ENCODE results near the gene JAKMIP2. TPM values are rescaled to one million over a fixed set of nuclear protein-coding genes. Genes with fewer than 3 reads are reported as not detected.
A peak's percentile ranks its signal among the peaks of the same experiment; 100 is the strongest.

The JAKMIP2 gene
- total RNA-seq, 1 donor from 2014 or later, result not detected

DNA sequence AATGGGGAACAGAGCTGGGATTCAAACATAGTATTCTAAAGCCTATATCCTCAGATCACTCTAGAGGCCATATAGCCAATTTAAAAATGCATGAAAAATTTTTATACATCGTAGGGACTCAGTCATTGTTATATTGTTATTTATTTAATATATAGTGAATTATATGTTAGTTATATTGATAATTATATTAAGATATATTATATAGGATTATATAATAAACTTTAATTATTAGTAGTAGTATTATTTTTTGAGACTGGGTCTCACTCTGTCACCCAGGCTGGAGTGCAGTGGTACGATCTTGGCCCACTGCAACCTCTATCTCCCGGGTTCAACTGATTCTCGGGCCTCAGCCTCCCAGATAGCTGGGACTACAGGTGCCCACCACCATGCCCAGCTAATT lies 206.9 kb downstream of the JAKMIP2 start:
- TF ChIP-seq, protein P1, sequence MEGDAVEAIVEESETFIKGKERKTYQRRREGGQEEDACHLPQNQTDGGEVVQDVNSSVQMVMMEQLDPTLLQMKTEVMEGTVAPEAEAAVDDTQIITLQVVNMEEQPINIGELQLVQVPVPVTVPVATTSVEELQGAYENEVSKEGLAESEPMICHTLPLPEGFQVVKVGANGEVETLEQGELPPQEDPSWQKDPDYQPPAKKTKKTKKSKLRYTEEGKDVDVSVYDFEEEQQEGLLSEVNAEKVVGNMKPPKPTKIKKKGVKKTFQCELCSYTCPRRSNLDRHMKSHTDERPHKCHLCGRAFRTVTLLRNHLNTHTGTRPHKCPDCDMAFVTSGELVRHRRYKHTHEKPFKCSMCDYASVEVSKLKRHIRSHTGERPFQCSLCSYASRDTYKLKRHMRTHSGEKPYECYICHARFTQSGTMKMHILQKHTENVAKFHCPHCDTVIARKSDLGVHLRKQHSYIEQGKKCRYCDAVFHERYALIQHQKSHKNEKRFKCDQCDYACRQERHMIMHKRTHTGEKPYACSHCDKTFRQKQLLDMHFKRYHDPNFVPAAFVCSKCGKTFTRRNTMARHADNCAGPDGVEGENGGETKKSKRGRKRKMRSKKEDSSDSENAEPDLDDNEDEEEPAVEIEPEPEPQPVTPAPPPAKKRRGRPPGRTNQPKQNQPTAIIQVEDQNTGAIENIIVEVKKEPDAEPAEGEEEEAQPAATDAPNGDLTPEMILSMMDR (IDR thresholded peaks at IDR 0.05; ENCODE audit: insufficient read depth, low read length, severe bottlenecking), result no peak
- FAIRE-seq (no peak), DNase-seq (ENCODE audit: low read depth) (no peak)
- Histone ChIP-seq H3K4me3 (ENCODE audit: low read depth, low read length) (no peak overlapping the region), H3K27me3 (ENCODE audit: control insufficient read depth, insufficient read depth, low read length) (no peaks in the 10 kb centered on the region), H3K36me3 (ENCODE audit: control insufficient read depth, insufficient read depth, low read length) (no peaks in the 10 kb centered on the region)

DNA sequence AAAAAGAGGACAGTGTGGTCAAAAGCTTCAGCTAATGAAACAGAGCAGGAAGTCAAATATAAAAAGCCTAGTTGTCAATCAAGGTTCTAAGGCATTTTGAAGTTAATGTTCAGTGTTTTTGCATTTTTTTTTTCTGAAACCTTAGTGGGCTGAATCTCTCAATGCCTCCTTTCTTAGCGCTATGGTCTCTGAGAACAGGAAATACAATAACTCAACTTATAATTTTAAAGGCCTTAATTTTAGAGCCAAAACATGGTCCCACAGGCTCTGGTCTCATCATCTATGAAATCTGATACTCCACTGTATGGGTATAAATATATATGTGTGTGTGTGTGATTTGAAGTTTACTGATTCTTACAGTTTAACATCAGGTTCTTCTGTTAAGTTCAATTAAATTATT lies 209.3 kb downstream of the JAKMIP2 start:
- Histone ChIP-seq H3K27me3 (ENCODE audit: control insufficient read depth, insufficient read depth, low read length) (no peaks in the 10 kb centered on the region), H3K36me3 (ENCODE audit: control insufficient read depth, insufficient read depth, low read length) (no peaks in the 10 kb centered on the region), H3K4me3 (ENCODE audit: low read depth, low read length) (no peak overlapping the region)
- no peak for FAIRE-seq
- no peak for DNase-seq (ENCODE audit: low read depth)
- TF ChIP-seq, protein P1 (IDR thresholded peaks at IDR 0.05; ENCODE audit: insufficient read depth, low read length, severe bottlenecking), result no peak

DNA sequence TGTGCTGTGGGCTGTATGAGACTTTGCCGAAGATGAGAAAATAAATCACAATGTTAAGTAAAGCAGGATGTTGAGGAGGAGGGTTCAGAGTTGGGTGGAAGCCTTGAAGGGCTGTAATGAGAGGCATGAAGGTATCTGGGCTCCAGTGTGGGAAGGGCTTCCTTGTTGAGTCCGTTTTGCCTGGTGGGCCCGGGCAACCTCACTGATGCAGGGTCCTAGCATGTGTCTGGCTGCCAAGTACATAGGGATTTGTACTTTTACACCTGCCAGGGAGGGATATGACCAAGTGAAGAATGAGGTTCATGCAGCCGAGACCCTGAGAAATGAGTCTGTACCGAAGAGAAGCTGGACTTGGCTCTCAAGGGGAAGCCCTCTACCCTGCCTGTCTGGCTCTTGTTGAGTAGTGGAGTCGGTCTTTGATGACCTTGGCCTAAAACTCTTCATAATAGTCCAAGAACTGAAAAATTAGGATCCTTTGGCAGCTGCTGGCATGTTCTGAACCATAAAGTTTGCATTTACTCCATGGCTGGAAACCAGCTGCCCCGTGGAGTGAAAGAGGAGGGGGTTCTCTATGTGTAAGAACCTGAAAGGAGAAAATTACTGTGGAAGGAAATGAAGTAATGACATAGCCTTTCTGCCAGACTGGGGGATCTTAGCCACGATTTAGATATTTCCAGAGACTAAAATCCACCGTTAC lies 213.7 kb downstream of the JAKMIP2 start:
- H3K36me3 ChIP-seq (ENCODE audit: control insufficient read depth, insufficient read depth, low read length), result no peaks in the 10 kb centered on the region
- FAIRE-seq (no peak), DNase-seq (ENCODE audit: low read depth) (no peak)
- no peaks in the 10 kb centered on the region for H3K27me3 ChIP-seq (ENCODE audit: control insufficient read depth, insufficient read depth, low read length)
- TF ChIP-seq, protein P1 (IDR thresholded peaks at IDR 0.05; ENCODE audit: insufficient read depth, low read length, severe bottlenecking), result no peak
- no peak overlapping the region for H3K4me3 ChIP-seq (ENCODE audit: low read depth, low read length)

DNA sequence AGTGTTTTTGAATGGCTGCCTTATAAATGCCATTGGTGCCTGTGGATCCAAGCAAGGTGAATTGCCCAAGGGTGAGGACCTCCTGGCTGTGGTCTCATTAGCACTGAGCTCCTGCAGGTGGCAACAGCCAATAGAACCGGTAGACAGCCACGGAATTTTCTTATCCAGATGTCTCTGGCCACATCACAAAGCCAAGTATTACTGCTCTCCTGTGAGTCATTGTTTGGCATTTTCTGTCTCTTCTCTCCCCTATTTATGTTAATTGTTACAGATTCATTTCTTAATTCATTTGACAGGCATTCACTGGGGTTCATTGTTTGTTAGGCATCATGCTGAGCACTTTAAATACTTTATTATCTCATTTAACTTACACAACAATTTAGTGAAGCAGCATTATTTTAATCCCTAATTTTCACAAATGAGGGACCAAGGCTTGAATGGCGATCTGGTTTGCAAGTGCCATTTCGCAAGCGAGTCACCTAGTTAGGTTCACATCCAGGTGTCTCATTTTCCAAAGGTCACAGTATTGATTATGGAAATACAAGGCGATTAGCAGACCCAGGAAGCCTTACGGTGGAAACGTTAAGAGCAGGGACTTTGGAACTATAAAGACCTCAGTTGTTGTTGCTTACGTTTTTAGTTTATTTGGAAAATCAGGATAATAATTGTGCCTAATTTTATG lies 214.5 kb downstream of the JAKMIP2 start:
- TF ChIP-seq, protein P1 (IDR thresholded peaks at IDR 0.05; ENCODE audit: insufficient read depth, low read length, severe bottlenecking), result no peak
- no peak overlapping the region for H3K4me3 ChIP-seq (ENCODE audit: low read depth, low read length)
- DNase-seq (ENCODE audit: low read depth) (peak; percentile 62), FAIRE-seq (no peak)
- H3K27me3 ChIP-seq (ENCODE audit: control insufficient read depth, insufficient read depth, low read length), result no peaks in the 10 kb centered on the region
- no peaks in the 10 kb centered on the region for H3K36me3 ChIP-seq (ENCODE audit: control insufficient read depth, insufficient read depth, low read length)

DNA sequence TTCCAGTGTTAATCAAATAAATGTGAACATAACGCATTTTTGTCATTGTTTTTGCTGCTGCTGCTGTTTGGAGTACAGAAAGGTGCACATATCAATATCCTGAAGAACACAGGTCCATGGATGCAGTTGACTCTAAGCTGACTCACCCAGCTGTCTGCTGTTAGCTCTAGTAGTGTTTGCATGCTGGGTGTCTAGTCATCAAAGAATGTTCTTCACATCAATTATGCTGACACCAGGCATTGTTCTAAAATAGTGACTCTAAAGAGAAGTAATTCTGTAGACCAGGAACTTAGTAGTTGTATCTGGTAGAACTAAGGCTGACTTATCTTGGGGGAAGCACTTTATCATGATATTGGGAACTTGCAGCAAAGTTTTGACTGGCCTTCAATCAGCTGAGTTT lies 217.0 kb downstream of the JAKMIP2 start:
- FAIRE-seq (peak; percentile 88), DNase-seq (ENCODE audit: low read depth) (peak; percentile 85)
- Histone ChIP-seq H3K27me3 (ENCODE audit: control insufficient read depth, insufficient read depth, low read length) (no peaks in the 10 kb centered on the region), H3K36me3 (ENCODE audit: control insufficient read depth, insufficient read depth, low read length) (no peaks in the 10 kb centered on the region), H3K4me3 (ENCODE audit: low read depth, low read length) (no peak overlapping the region)
- TF ChIP-seq, protein P1 (IDR thresholded peaks at IDR 0.05; ENCODE audit: insufficient read depth, low read length, severe bottlenecking), result no peak

Data from bronchial epithelial cell (primary cell).